NCI-H1105 treated with DMSO at 0.1 percent for 48 hours (cell line): Measurements from ENCODE around the gene AMPD2.
"Not testable (repeated sequence)": the region's sequence is repeated elsewhere in the genome, so short reads cannot be mapped to it uniquely, and the experiment has no call there.

Experiments
- DNase-seq: peaks from one replicate; lab custom pipeline; 2025; lab: John Stamatoyannopoulos, UW

AMPD2 gene

GRCh38 chr1:109678637-109679036 is 59.0 kb downstream of the AMPD2 start:
- DNase-seq: not testable (repeated sequence)
